Measurements from ENCODE around the gene DLG1.
A peak's percentile ranks its signal among the peaks of the same experiment; 100 is the strongest.

DLG1 gene

GRCh38 chr3:197025736-197026480 is 272.5 kb downstream of the DLG1 start:
- DNase-seq, result no peak

GRCh38 chr3:197024881-197025735 is 273.3 kb downstream of the DLG1 start:
- no peak for DNase-seq

- DNase-seq, result peak; percentile 15
Observed at GRCh38 chr3:197023998-197024651, 274.3 kb downstream of the DLG1 start.

GRCh38 chr3:197023241-197023997 is 275.0 kb downstream of the DLG1 start:
- DNase-seq, result peak; percentile 62

GRCh38 chr3:197022405-197023231 is 275.8 kb downstream of the DLG1 start:
- DNase-seq, result no peak

GRCh38 chr3:197021729-197022404 is 276.5 kb downstream of the DLG1 start:
- no peak for DNase-seq

- no peak for DNase-seq
Observed at GRCh38 chr3:197021231-197021630, 277.2 kb downstream of the DLG1 start.

GRCh38 chr3:197019535-197019934 is 278.9 kb downstream of the DLG1 start:
- DNase-seq, result no peak

- no peak for DNase-seq
Observed at GRCh38 chr3:197019021-197019420, 279.4 kb downstream of the DLG1 start.

GRCh38 chr3:197017003-197017402 is 281.4 kb downstream of the DLG1 start:
- no peak for DNase-seq

- DNase-seq, result no peak
Observed at GRCh38 chr3:197015790-197016736, 282.3 kb downstream of the DLG1 start.

- DNase-seq, result no peak
Observed at GRCh38 chr3:197014942-197015575, 283.4 kb downstream of the DLG1 start.

- no peak for DNase-seq
Observed at GRCh38 chr3:197014024-197014423, 284.4 kb downstream of the DLG1 start.

GRCh38 chr3:197012540-197012883 is 285.9 kb downstream of the DLG1 start:
- no peak for DNase-seq

GRCh38 chr3:197011780-197012539 is 286.5 kb downstream of the DLG1 start:
- no peak for DNase-seq

- no peak for DNase-seq
Observed at GRCh38 chr3:197010556-197011351, 287.7 kb downstream of the DLG1 start.

GRCh38 chr3:197009532-197010019 is 288.8 kb downstream of the DLG1 start:
- DNase-seq, result no peak

All from NCI-H1092 (cell line).